ENCODE data around the gene CYP11A1. TPM values are rescaled to one million over a fixed set of nuclear protein-coding genes. Genes with fewer than 3 reads are reported as not detected.
A peak's percentile ranks its signal among the peaks of the same experiment; 100 is the strongest.

CYP11A1 gene
- total RNA-seq, 2 experiments from 2014 or later, result 0.29 TPM; not detected in 1

DNA sequence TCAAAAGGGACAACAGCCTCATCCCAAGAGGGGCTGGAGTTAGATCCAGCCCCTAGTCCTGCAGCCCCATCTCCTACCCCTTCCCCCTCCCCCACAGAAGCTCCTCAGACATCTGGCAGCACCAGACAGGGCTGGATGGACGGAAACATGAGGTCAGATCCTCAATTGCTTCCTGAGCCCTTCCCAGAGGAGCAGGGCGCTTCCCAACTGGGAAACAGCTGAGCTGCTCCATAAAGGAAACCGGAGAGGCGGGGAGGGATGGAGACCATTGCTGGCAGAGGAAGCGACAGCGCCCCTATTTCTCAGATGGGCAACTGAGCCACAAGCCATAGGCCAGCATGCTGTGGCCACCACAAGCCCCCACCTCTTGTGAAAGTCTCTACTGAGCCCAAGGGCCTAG, 18.3 kb upstream of the CYP11A1 start:
- peak overlapping the region; percentile 94 for H3K27ac Mint-ChIP-seq
- POLR2A ChIA-PET, result interaction anchor here (1.1 to 4.7 kb wide), 4 partner anchors 10 to 76 kb away, joined by 3 to 85 read pairs (median 20); partner anchors contain the start of genes SEMA7A and UBL7
- H3K4me1 Mint-ChIP-seq (ENCODE audit: low read depth), result peaks cover 59% of the 10 kb centered on the region
- no peak for DNase-seq
- no peaks in the 10 kb centered on the region for H3K27me3 Mint-ChIP-seq
- intact Hi-C loops (cut with micrococcal nuclease), result no loop called here
- no peaks in the 10 kb centered on the region for H3K36me3 Mint-ChIP-seq
- CTCF ChIA-PET, result interaction anchor here (1.5 to 17.3 kb wide), 5 partner anchors 9 to 104 kb away, joined by 3 to 652 read pairs (median 30); partner anchors contain the start of gene SEMA7A
- no peak overlapping the region for H3K4me3 Mint-ChIP-seq
- H3K9me3 Mint-ChIP-seq, result no peaks in the 10 kb centered on the region

DNA sequence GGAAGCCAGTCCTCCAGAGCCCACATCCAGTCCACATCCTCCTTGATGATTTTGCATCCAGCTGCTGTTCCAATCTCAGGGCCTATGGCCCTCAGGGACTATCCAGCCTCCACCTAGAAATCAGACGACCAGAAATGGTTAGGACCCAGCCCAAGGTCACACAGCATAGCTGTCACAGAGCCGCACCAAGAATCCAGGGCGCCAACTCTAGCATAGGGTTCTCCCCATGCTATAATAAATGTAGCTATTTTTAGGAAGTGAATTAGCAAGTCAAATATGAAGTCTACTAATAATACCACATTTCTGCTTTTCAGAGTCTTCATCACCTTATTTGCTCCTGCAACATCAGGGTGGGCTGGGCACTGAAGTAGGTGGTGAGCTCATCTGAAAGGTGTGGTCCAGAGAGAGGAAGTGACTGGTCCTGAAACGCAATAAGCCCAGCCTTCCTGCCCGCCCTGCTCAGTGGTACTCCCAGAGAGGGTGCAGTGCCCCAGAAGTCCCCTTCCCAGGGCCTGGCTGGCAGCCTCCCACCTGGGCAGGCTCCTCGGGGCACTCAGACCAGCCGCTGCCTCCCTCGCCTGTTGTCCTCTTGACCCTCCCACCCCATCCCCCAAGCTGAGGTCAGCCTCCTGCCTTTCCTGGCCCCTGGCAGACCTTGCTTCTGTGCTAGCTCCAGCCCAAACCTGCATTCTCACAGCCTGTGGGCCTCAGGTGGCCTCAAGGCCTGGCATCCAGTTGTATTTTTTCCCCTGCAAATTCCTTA, 17.6 kb upstream of the CYP11A1 start:
- Mint-ChIP-seq H3K4me3 (peak overlapping the region; percentile 38), H3K27ac (peak overlapping the region; percentile 94), H3K36me3 (no peaks in the 10 kb centered on the region), H3K9me3 (no peaks in the 10 kb centered on the region), H3K27me3 (no peaks in the 10 kb centered on the region), H3K4me1 (ENCODE audit: low read depth) (peaks cover 59% of the 10 kb centered on the region)
- POLR2A ChIA-PET, result interaction anchor here (1.0 to 4.7 kb wide), 7 partner anchors 8 to 155 kb away, joined by 3 to 85 read pairs (median 3); partner anchors contain the start of genes SEMA7A and UBL7
- intact Hi-C loops (cut with micrococcal nuclease), result loop anchor here (1.0 to 5.0 kb wide), 3 partner anchors 11 to 402 kb away; no protein-coding TSS in a partner anchor
- peak; percentile 82 for DNase-seq
- CTCF ChIA-PET, result interaction anchor here (0.6 to 17.3 kb wide), 9 partner anchors 9 to 572 kb away, joined by 3 to 652 read pairs (median 8); partner anchors contain the start of genes SEMA7A and UBL7

DNA sequence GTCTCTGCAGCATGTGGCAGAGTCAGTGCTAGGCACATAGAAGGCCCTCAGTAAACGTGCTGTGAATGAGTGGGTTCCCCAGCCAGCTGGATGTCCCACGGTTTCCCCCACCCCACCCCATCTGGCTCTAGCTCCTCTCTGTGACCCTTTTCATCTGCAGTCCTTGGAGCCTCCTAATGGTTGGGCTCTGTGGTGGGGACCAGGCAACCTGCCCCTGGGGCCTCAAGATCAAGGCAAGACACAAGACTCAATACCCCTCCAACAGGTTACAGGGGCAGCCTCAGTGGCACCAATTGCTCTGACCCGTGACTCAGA, 17.1 kb upstream of the CYP11A1 start:
- Mint-ChIP-seq H3K4me1 (ENCODE audit: low read depth) (peaks cover 61% of the 10 kb centered on the region), H3K4me3 (peak overlapping the region; percentile 38)
- intact Hi-C loops (cut with micrococcal nuclease), result loop anchor here (1.0 to 5.0 kb wide), 3 partner anchors 12 to 403 kb away; no protein-coding TSS in a partner anchor

DNA sequence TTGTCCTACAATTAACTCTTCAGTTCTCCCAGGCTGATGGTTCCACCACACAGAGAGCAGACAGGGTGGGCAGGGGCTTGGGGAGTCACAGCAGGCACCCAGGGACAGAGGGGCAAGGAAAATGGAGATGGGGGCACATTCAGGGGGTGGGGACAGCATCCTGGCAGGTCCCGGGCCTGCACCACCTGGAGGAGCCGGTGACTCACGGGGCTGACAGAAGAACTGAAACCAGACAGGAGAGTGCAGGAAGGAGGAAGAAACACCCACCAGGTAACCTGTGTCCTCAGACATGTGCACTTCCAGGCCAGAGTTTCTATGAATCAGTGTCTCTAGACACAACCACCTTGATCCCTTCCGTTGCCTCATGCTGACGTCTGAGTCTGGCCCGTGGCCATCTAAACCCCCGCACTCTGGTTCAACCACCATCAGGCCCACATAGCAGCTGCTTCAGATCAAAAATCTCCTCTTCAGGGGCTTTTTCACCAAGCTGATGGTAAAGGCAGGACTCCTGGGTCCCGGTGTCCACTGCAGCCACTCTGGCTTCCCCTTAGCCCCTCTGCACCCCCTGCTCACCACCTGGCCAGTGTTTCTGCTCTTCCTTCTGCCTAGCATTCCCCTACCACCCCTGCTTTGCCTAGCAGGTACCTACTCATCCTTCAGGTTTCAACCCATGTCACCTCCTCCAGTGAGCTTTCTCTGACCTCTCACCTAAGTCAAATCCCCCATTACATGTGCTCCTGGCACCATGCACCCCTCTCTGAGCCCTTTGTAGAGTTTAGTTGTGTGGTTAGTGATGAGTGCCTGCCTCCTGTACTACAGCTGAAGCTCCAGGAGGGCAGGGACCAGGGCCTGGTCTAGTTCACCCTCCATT, 16.5 kb upstream of the CYP11A1 start:
- H3K4me1 Mint-ChIP-seq (ENCODE audit: low read depth), result peaks cover 67% of the 10 kb centered on the region
- no peaks in the 10 kb centered on the region for H3K36me3 Mint-ChIP-seq
- H3K27me3 Mint-ChIP-seq, result no peaks in the 10 kb centered on the region
- no peaks in the 10 kb centered on the region for H3K9me3 Mint-ChIP-seq
- intact Hi-C loops (cut with micrococcal nuclease), result loop anchor here (1.0 to 5.0 kb wide), 4 partner anchors 12 to 403 kb away; partner anchors contain the start of gene UBL7
- DNase-seq, result peak; percentile 90
- H3K4me3 Mint-ChIP-seq, result peak overlapping the region; percentile 43
- H3K27ac Mint-ChIP-seq, result peak overlapping the region; percentile 94
- ChIA-PET POLR2A (interaction anchor here (1.0 to 4.7 kb wide), 6 partner anchors 9 to 156 kb away, joined by 3 to 85 read pairs (median 10); partner anchors contain the start of gene SEMA7A), CTCF (interaction anchor here (0.6 to 17.3 kb wide), 11 partner anchors 9 to 573 kb away, joined by 3 to 652 read pairs (median 11); partner anchors contain the start of genes SEMA7A and UBL7)

More for the DNA sequence above, 17.1 kb upstream of the CYP11A1 start:
- ChIA-PET CTCF (interaction anchor here (0.6 to 17.3 kb wide), 10 partner anchors 9 to 573 kb away, joined by 3 to 652 read pairs (median 8); partner anchors contain the start of genes SEMA7A and UBL7), POLR2A (interaction anchor here (1.0 to 4.7 kb wide), 7 partner anchors 8 to 156 kb away, joined by 3 to 85 read pairs (median 3); partner anchors contain the start of genes SEMA7A and UBL7)
- H3K36me3 Mint-ChIP-seq, result no peaks in the 10 kb centered on the region
- no peaks in the 10 kb centered on the region for H3K9me3 Mint-ChIP-seq
- peak overlapping the region; percentile 94 for H3K27ac Mint-ChIP-seq
- no peak for DNase-seq
- no peaks in the 10 kb centered on the region for H3K27me3 Mint-ChIP-seq

DNA sequence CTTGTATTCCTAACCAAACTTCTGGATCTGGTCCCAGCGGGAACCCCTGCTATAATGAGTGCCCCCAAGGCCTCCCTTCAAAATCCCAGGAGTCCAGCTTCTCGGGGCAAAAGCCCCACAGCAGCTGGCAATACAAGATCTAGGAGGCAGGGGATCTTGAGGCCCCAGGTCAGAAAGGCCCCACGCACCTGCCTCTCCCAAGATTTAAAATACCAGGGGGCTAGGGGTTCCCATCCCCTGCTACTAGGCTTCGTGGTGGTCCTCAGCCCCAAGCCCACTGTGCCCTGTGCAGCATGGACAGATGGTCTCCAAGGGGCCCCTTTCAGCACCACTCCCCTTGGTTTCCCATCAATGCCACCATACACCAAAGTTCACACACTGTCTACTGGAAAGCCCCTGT, 15.8 kb upstream of the CYP11A1 start:
- no peaks in the 10 kb centered on the region for H3K27me3 Mint-ChIP-seq
- peaks cover 74% of the 10 kb centered on the region for H3K4me1 Mint-ChIP-seq (ENCODE audit: low read depth)
- no peaks in the 10 kb centered on the region for H3K9me3 Mint-ChIP-seq
- intact Hi-C loops (cut with micrococcal nuclease), result loop anchor here (2.0 to 5.0 kb wide), 2 partner anchors 78 to 404 kb away; partner anchors contain the start of gene UBL7
- H3K27ac Mint-ChIP-seq, result peak overlapping the region; percentile 94
- no peaks in the 10 kb centered on the region for H3K36me3 Mint-ChIP-seq
- ChIA-PET POLR2A (interaction anchor here (1.3 to 4.7 kb wide), 3 partner anchors 18 to 51 kb away, joined by 3 to 85 read pairs (median 16); partner anchors contain the start of gene SEMA7A), CTCF (interaction anchor here (0.6 to 17.3 kb wide), 11 partner anchors 8 to 169 kb away, joined by 3 to 652 read pairs (median 20); partner anchors contain the start of genes SEMA7A and UBL7)
- no peak for DNase-seq
- H3K4me3 Mint-ChIP-seq, result peak overlapping the region; percentile 43

DNA sequence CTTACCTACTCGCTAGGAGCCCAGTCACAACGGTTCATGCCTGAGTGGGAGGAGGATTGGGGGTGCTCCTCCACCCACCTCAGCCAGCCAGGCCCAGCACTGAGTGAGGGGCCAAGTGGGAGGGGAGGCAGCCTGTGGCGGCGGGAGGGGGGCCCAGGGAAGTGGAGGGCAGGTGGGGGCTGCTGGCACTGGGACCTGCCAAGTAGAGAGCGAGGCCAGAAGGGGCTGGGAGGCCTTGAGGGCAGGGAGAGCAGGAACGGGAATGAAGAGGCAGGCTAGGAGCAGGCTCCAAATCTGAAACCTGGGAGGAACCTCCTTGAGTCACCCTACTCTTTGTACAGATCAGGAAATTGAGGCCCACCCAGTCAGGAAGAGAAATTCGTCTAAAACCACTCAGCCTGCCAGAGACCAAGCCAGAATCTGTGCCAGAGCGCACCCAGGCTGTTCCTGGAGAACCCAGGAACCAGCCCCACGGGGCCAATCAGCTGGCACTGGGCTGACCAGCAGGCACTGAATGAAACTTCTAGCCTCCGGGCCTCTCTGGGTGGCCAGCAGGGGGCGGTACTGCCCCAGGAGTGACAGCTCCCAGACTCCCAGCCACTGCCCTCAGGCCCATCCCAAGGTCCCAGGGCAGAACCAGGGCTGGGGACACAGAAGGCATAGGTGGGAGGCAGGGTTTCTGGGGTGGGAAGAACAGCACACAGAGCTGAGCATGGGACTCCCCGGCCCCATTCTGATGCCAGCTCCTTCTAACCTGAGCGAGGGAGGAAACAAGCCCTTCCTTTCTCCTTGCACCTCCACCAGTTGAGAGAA, 14.8 kb upstream of the CYP11A1 start:
- H3K27ac Mint-ChIP-seq, result peak overlapping the region; percentile 94
- no peaks in the 10 kb centered on the region for H3K9me3 Mint-ChIP-seq
- ChIA-PET CTCF (interaction anchor here (0.6 to 17.3 kb wide), 26 partner anchors 7 to 250 kb away, joined by 3 to 652 read pairs (median 6); partner anchors contain the start of genes CYP11A1, SEMA7A and UBL7), POLR2A (interaction anchor here (1.0 to 4.7 kb wide), 4 partner anchors 15 to 79 kb away, joined by 3 to 85 read pairs (median 4); partner anchors contain the start of genes SEMA7A and UBL7)
- H3K4me1 Mint-ChIP-seq (ENCODE audit: low read depth), result peaks cover 79% of the 10 kb centered on the region
- H3K36me3 Mint-ChIP-seq, result no peaks in the 10 kb centered on the region
- intact Hi-C loops (cut with micrococcal nuclease), result loop anchor here (1.0 to 5.0 kb wide), 3 partner anchors 56 to 405 kb away; partner anchors contain the start of gene UBL7
- H3K27me3 Mint-ChIP-seq, result no peaks in the 10 kb centered on the region
- DNase-seq, result peak; percentile 86
- H3K4me3 Mint-ChIP-seq, result no peak overlapping the region

DNA sequence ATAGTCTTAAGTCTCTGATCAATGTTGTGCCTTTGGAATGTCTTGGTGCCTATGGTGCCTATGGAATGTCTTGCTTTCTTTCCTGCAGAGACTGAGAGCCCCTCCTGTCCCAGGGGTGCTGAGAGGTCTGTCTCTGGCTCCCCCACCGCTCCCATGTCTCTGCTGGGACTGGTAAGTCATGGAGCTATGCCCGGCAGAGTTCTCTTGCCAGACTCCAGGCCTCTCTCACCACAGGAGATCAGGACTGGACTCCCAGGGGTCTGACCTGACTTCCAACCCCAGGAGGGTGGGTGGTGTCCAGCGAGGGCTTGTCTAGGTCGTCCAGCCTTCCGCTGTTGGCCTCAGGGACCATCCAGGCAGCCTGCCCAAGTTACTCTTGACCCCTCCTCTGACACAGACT, 14.0 kb upstream of the CYP11A1 start:
- Mint-ChIP-seq H3K4me1 (ENCODE audit: low read depth) (peaks cover 78% of the 10 kb centered on the region), H3K27me3 (no peaks in the 10 kb centered on the region), H3K4me3 (no peak overlapping the region), H3K36me3 (no peaks in the 10 kb centered on the region), H3K27ac (peak overlapping the region; percentile 94), H3K9me3 (no peaks in the 10 kb centered on the region)
- intact Hi-C loops (cut with micrococcal nuclease), result loop anchor here (5.0 kb wide), 1 partner anchor 406 kb away; no protein-coding TSS in a partner anchor
- POLR2A ChIA-PET, result interaction anchor here (4.7 kb wide), 1 partner anchor 20 kb away, joined by 85 read pairs; no protein-coding TSS in a partner anchor
- CTCF ChIA-PET, result interaction anchor here (0.6 to 17.3 kb wide), 10 partner anchors 11 to 112 kb away, joined by 3 to 652 read pairs (median 14); partner anchors contain the start of genes CYP11A1, SEMA7A and UBL7
- peak; percentile 8 for DNase-seq

DNA sequence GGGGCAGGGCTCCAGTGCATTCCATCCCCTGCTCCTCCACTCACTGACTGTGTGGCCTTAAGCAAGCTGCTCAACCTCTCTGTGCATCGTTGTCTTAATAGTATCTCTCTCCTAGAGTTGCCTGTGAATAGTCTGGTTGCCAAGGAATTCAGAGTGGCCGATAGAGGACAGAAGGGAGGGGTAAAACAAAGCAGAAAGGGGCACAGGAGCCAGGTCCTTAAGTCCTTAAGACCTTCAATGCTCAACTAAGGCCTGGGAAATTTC, 13.7 kb upstream of the CYP11A1 start:
- intact Hi-C loops (cut with micrococcal nuclease), result loop anchor here (5.0 kb wide), 1 partner anchor 406 kb away; no protein-coding TSS in a partner anchor
- Mint-ChIP-seq H3K27ac (no peak overlapping the region), H3K4me1 (ENCODE audit: low read depth) (peaks cover 75% of the 10 kb centered on the region), H3K27me3 (no peaks in the 10 kb centered on the region), H3K9me3 (no peaks in the 10 kb centered on the region), H3K4me3 (no peak overlapping the region), H3K36me3 (no peaks in the 10 kb centered on the region)
- DNase-seq, result no peak
- ChIA-PET CTCF (interaction anchor here (0.6 to 17.3 kb wide), 10 partner anchors 12 to 112 kb away, joined by 3 to 652 read pairs (median 14); partner anchors contain the start of genes CYP11A1, SEMA7A and UBL7), POLR2A (no interaction called here)

DNA sequence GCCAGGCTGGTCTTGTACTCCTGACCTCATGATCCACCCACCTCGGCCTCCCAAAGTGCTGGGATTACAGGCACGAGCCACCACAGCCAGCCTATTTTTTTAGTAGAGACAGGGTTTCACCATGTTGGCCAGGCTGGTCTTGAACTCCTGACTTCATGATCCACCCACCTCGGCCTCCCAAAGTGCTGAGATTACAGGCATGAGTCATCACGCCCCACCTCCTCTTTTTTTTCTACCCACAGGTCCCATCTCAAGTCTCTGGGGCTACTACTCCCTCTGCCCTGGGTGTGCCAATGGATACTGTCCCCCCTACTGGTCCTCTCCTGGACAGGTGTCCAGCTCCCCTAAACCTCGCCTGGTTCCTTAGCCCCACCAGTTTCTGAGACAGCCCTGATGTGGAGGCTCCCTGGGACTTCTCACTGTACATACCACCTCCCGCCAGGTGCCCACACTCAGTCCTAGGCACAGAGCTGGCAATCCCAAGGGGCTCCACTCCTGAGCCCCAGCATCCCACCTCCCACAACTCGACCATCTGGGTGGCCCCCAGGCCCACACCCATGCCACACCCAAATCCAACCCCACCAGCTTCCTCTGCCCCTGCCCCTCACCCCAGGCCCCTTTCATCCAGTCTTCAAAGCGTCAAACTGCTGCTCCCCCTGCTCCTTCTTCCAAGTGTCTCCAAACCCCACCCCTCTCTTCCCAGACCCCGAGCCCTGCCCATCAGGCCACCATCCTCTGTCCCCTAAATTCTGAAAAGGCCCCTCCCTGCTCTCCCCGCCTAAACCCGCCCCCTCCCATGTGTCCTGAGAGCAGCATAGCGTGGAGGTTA, 13.1 kb upstream of the CYP11A1 start:
- H3K4me3 Mint-ChIP-seq, result no peak overlapping the region
- H3K4me1 Mint-ChIP-seq (ENCODE audit: low read depth), result peaks cover 70% of the 10 kb centered on the region
- no peaks in the 10 kb centered on the region for H3K9me3 Mint-ChIP-seq
- H3K36me3 Mint-ChIP-seq, result no peaks in the 10 kb centered on the region
- no peaks in the 10 kb centered on the region for H3K27me3 Mint-ChIP-seq
- ChIA-PET POLR2A (no interaction called here), CTCF (interaction anchor here (0.6 to 17.3 kb wide), 5 partner anchors 21 to 109 kb away, joined by 3 to 652 read pairs (median 20); partner anchors contain the start of gene SEMA7A)
- DNase-seq, result peak; percentile 35
- intact Hi-C loops (cut with micrococcal nuclease), result loop anchor here (5.0 kb wide), 1 partner anchor 407 kb away; no protein-coding TSS in a partner anchor
- H3K27ac Mint-ChIP-seq, result no peak overlapping the region
